WTC11 (cell line): Measurements from ENCODE around the gene PDCD1. TPM values are rescaled to one million over a fixed set of nuclear protein-coding genes. Genes with fewer than 3 reads are reported as not detected.
"Not testable (repeated sequence)": the region's sequence is repeated elsewhere in the genome, so short reads cannot be mapped to it uniquely, and the experiment has no call there.

Experiments used
- ATAC-seq: fragments of 200-7000 bp; cut with Tn5 transposase; 2 replicates; pipeline ENCODE4 v1.10.0; 2021; ENCODE audit warnings: mild to moderate bottlenecking, moderate library complexity
- CTCF ChIA-PET: fragments of 300-600 bp; sonication (Branson Sonifier 250); formaldehyde crosslinking; loops from one replicate; lab custom pipeline; 2021; ENCODE audit warnings: antibody characterized with exemption; lab: Charles Lee
- POLR2A ChIA-PET: fragments of 350-600 bp; sonication (Branson Sonifier 250); formaldehyde crosslinking; loops from one replicate; lab custom pipeline; 2021; ENCODE audit warnings: antibody characterized with exemption; lab: Charles Lee
- DNase-seq: peaks from one replicate; pipeline ENCODE4 v3.0.0; 2021; ENCODE audit warnings: low spot score
- H3K27ac Mint-ChIP-seq: 2 replicates; pipeline ENCODE4 v1.8.0; 2021; ENCODE audit warnings: mixed read lengths
- H3K27me3 Mint-ChIP-seq: 2 replicates; pipeline ENCODE4 v1.8.0; 2021; ENCODE audit warnings: low read depth, mild to moderate bottlenecking, moderate library complexity, mixed read lengths
- H3K36me3 Mint-ChIP-seq: 2 replicates; pipeline ENCODE4 v1.8.0; 2021; ENCODE audit warnings: mixed read lengths
- H3K4me1 Mint-ChIP-seq: 2 replicates; pipeline ENCODE4 v1.8.0; 2022; ENCODE audit warnings: mixed read lengths
- H3K4me3 Mint-ChIP-seq: 2 replicates; pipeline ENCODE4 v1.8.0; 2021; ENCODE audit warnings: mild to moderate bottlenecking, moderate library complexity, mixed read lengths
- H3K9me3 Mint-ChIP-seq: 2 replicates; pipeline ENCODE4 v1.8.0; 2021; ENCODE audit warnings: mixed read lengths
- CBFB ChIP-seq: sonication (generic); formaldehyde crosslinking; IDR thresholded peaks from 2 replicates; pipeline ENCODE4 v1.8.1; 2022; ENCODE audit warnings: mild to moderate bottlenecking, low read depth, missing genetic modification reagents
- CREB1 ChIP-seq: sonication (generic); formaldehyde crosslinking; IDR thresholded peaks from 2 replicates; pipeline ENCODE4 v1.8.0; 2023; ENCODE audit warnings: mild to moderate bottlenecking, missing genetic modification reagents
- CREM ChIP-seq: sonication (generic); formaldehyde crosslinking; IDR thresholded peaks from 2 replicates; pipeline ENCODE4 v1.8.1; 2022; ENCODE audit warnings: mild to moderate bottlenecking, missing genetic modification reagents, moderate library complexity
- FOXJ3 ChIP-seq: sonication (generic); formaldehyde crosslinking; IDR thresholded peaks from 2 replicates; pipeline ENCODE4 v1.9.0; 2021; ENCODE audit warnings: missing genetic modification reagents, mild to moderate bottlenecking, borderline replicate concordance
- FOXK1 ChIP-seq: sonication (generic); formaldehyde crosslinking; IDR thresholded peaks from 2 replicates; pipeline ENCODE4 v1.8.0; 2022; ENCODE audit warnings: mild to moderate bottlenecking, moderate library complexity, missing genetic modification reagents
- JAZF1 ChIP-seq: fragments of 250-450 bp; sonication (Bioruptor Pico); IDR thresholded peaks from 2 replicates; pipeline ENCODE4 v1.9.0; 2021; ENCODE audit warnings: moderate library complexity, mild to moderate bottlenecking, inconsistent platforms
- SMAD4 ChIP-seq: sonication (generic); formaldehyde crosslinking; IDR thresholded peaks from 2 replicates; pipeline ENCODE4 v1.8.0; 2022; ENCODE audit warnings: mild to moderate bottlenecking, missing genetic modification reagents
- ZNF219 ChIP-seq: sonication (generic); formaldehyde crosslinking; IDR thresholded peaks from 2 replicates; pipeline ENCODE4 v1.8.0; 2023; ENCODE audit warnings: missing genetic modification reagents, mild to moderate bottlenecking, borderline replicate concordance
- ZNF423 ChIP-seq: fragments of 250-450 bp; sonication (Bioruptor Pico); IDR thresholded peaks from 2 replicates; pipeline ENCODE4 v2.1.2; 2022; ENCODE audit warnings: mild to moderate bottlenecking, moderate library complexity
- total RNA-seq: library from RNA; stranded (reverse); gene quantifications from 3 replicates; pipeline ENCODE4 v1.2.3, GENCODE V29; 2021
- TF ChIP-seq, protein P1 (sequence below): sonication (generic); formaldehyde crosslinking; IDR thresholded peaks from 2 replicates; pipeline ENCODE4 v1.8.1; 2023; ENCODE audit warnings: mild to moderate bottlenecking, missing genetic modification reagents
- TF ChIP-seq, protein P2 (sequence below): sonication (generic); formaldehyde crosslinking; IDR thresholded peaks from 2 replicates; pipeline ENCODE4 v1.8.0; 2022; ENCODE audit warnings: mild to moderate bottlenecking, missing genetic modification reagents
- TF ChIP-seq, protein P3 (sequence below): sonication (generic); formaldehyde crosslinking; IDR thresholded peaks from 2 replicates; pipeline ENCODE4 v1.8.1; 2022; ENCODE audit warnings: missing genetic modification reagents, borderline replicate concordance
- TF ChIP-seq, protein P4 (sequence below): fragments of 200-600 bp; IDR thresholded peaks from 2 replicates; pipeline ENCODE4 v1.8.0; 2022; ENCODE audit warnings: antibody characterized with exemption
- TF ChIP-seq, protein P5 (sequence below): sonication (generic); formaldehyde crosslinking; IDR thresholded peaks from 2 replicates; pipeline ENCODE4 v1.8.0; 2022; ENCODE audit warnings: mild to moderate bottlenecking, missing genetic modification reagents
- TF ChIP-seq, protein P6 (sequence below): fragments of 250-450 bp; sonication (Bioruptor Pico); IDR thresholded peaks from 2 replicates; pipeline ENCODE4 v2.1.2; 2022; ENCODE audit warnings: mild to moderate bottlenecking, moderate library complexity

Gene PDCD1
- total RNA-seq, 1 experiment from 2014 or later, result 0.52 TPM

DNA sequence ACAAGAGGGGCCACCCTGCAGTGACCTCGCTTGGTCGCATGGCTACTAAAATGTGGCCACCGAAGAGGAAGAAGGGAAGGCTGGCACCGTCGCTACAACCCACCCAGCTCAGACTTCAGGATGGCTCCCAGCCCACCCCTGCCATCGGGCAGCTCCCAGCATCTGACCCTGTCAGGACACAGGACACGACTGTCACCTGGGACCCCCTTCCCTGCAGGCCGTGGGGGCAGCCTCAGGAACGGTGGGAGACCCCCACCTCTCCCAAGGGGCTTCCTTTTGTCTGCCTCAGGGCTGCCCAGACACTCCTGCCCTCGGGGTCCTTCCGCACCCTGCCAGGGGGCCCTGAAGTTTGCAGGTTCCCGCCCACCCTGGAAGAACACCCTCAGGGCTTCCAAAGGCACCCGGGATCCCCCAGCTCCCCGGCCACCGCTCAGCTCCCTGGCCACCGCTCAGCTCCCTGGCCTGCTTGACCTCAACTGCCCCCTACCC is 18.5 kb upstream of the PDCD1 start:
- ATAC-seq, result no peak
- Mint-ChIP-seq H3K36me3 (peaks cover 6% of the 10 kb centered on the region), H3K27ac (no peak overlapping the region), H3K4me1 (peaks cover 10% of the 10 kb centered on the region)
- TF ChIP-seq, protein P1, sequence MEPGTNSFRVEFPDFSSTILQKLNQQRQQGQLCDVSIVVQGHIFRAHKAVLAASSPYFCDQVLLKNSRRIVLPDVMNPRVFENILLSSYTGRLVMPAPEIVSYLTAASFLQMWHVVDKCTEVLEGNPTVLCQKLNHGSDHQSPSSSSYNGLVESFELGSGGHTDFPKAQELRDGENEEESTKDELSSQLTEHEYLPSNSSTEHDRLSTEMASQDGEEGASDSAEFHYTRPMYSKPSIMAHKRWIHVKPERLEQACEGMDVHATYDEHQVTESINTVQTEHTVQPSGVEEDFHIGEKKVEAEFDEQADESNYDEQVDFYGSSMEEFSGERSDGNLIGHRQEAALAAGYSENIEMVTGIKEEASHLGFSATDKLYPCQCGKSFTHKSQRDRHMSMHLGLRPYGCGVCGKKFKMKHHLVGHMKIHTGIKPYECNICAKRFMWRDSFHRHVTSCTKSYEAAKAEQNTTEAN (CRISPR knock-in tag), result no peak
- no peak for TF ChIP-seq FOXJ3 (CRISPR knock-in tag)
- TF ChIP-seq CREB1 (CRISPR knock-in tag), result no peak
- no peak for TF ChIP-seq CBFB (CRISPR knock-in tag)
- TF ChIP-seq, all 79 proteins: peak for 0
- POLR2A ChIA-PET, result interaction anchor here (0.6 kb wide), 1 partner anchor 178 kb away, joined by 3 read pairs; no protein-coding TSS in a partner anchor
- DNase-seq, result no peak
- CTCF ChIA-PET, result interaction anchor here (0.6 to 3.4 kb wide), 5 partner anchors 9 to 175 kb away, joined by 3 to 17 read pairs (median 4); partner anchors contain the start of genes D2HGDH and ING5
- Mint-ChIP-seq H3K4me3 (no peak overlapping the region), H3K9me3 (peaks cover 6% of the 10 kb centered on the region), H3K27me3 (peaks cover 6% of the 10 kb centered on the region)

DNA sequence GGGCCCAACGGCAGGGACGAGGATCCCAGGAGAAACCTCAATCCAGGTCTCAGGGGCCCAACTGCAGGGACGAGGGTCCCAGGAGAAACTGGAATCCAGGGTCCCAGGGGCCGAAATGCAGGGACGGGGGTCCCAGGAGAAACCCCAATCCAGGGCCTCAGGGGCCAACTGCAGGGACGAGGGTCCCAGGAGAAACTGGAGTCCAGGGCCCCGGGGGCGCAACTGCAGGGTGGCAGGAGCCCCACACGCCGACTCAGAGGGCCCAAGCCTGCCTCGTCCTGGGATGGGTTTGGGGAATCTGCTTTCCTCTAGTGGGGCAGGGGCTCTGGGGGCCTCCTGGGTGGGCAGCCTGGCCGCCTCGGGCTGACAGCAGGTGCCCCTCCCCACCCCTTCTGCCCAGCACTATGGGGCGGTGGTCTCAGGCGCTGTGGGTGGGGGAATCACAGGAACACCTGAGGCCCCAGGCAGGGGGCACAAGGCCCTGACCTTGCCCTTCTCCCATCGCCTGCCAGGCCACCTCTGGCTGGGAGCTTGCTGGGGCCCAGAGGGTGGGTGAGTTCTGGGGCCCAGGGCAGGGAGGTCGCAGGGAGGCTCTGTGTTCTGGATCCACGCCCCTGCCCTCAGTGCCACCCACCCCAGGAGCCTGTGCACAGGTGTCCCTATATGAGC is 18.0 kb upstream of the PDCD1 start:
- peaks cover 6% of the 10 kb centered on the region for H3K27me3 Mint-ChIP-seq

DNA sequence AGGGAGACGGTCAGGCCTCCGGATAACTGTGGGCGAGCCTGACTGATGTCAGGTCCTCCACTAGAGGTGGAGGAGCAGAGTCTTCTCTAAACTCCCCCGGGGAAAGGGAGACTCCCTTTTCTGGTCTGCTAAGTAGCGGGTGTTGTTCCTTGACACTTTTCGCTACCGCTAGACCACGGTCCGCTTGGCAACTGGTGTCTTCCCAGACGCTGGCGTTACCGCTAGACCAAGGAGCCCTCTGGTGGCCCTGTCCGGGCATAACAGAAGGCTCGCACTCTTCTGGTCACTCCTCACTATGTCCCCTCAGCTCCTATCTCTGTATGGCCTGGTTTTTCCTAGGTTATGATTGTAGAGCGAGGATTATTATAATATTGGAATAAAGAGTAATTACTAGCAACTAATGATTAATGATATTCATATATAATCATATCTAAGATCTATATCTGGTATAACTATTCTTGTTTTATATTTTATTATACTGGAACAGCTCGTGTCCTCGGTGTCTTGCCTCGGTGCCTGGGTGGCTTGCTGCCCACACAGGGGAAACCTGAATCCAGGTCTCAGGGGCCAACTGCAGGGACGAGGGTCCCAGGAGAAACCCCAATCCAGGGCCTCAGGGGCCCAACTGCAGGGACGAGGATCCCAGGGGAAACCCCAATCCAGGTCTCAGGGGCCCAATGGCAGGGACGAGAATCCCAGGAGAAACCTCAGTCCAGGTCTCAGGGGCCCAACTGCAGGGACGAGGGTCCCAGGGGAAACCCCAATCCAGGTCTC is 17.2 kb upstream of the PDCD1 start:
- ATAC-seq, H3K27ac Mint-ChIP-seq, H3K36me3 Mint-ChIP-seq, H3K27me3 Mint-ChIP-seq, POLR2A ChIA-PET, H3K4me3 Mint-ChIP-seq, H3K4me1 Mint-ChIP-seq, H3K9me3 Mint-ChIP-seq, DNase-seq: not testable (repeated sequence)
- CTCF ChIA-PET, result interaction anchor here (1.1 to 3.4 kb wide), 3 partner anchors 10 to 174 kb away, joined by 3 to 17 read pairs (median 4); partner anchors contain the start of gene ING5

More for the DNA sequence above, 18.0 kb upstream of the PDCD1 start:
- ChIA-PET CTCF (interaction anchor here (0.6 to 3.4 kb wide), 4 partner anchors 9 to 174 kb away, joined by 3 to 17 read pairs (median 4); partner anchors contain the start of genes D2HGDH and ING5), POLR2A (interaction anchor here (0.6 kb wide), 1 partner anchor 177 kb away, joined by 3 read pairs; no protein-coding TSS in a partner anchor)
- H3K4me3 Mint-ChIP-seq, result no peak overlapping the region
- H3K4me1 Mint-ChIP-seq, result peaks cover 6% of the 10 kb centered on the region; the same call in 1 of the 2 replicates
- DNase-seq (no peak), ATAC-seq (no peak)
- peaks cover 6% of the 10 kb centered on the region for H3K36me3 Mint-ChIP-seq
- H3K9me3 Mint-ChIP-seq, result peaks cover 6% of the 10 kb centered on the region
- H3K27ac Mint-ChIP-seq, result no peak overlapping the region
- TF ChIP-seq, protein P2, sequence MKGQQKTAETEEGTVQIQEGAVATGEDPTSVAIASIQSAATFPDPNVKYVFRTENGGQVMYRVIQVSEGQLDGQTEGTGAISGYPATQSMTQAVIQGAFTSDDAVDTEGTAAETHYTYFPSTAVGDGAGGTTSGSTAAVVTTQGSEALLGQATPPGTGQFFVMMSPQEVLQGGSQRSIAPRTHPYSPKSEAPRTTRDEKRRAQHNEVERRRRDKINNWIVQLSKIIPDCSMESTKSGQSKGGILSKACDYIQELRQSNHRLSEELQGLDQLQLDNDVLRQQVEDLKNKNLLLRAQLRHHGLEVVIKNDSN (CRISPR knock-in tag), result no peak
- TF ChIP-seq ZNF423 (CRISPR knock-in tag) (no peak), CREM (no peak), JAZF1 (CRISPR knock-in tag) (no peak), SMAD4 (CRISPR knock-in tag) (no peak), ZNF219 (CRISPR knock-in tag) (no peak), FOXK1 (no peak)
- TF ChIP-seq, protein P3, sequence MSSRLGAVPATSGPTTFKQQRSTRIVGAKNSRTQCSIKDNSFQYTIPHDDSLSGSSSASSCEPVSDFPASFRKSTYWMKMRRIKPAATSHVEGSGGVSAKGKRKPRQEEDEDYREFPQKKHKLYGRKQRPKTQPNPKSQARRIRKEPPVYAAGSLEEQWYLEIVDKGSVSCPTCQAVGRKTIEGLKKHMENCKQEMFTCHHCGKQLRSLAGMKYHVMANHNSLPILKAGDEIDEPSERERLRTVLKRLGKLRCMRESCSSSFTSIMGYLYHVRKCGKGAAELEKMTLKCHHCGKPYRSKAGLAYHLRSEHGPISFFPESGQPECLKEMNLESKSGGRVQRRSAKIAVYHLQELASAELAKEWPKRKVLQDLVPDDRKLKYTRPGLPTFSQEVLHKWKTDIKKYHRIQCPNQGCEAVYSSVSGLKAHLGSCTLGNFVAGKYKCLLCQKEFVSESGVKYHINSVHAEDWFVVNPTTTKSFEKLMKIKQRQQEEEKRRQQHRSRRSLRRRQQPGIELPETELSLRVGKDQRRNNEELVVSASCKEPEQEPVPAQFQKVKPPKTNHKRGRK, result no peak
- TF ChIP-seq, protein P4, sequence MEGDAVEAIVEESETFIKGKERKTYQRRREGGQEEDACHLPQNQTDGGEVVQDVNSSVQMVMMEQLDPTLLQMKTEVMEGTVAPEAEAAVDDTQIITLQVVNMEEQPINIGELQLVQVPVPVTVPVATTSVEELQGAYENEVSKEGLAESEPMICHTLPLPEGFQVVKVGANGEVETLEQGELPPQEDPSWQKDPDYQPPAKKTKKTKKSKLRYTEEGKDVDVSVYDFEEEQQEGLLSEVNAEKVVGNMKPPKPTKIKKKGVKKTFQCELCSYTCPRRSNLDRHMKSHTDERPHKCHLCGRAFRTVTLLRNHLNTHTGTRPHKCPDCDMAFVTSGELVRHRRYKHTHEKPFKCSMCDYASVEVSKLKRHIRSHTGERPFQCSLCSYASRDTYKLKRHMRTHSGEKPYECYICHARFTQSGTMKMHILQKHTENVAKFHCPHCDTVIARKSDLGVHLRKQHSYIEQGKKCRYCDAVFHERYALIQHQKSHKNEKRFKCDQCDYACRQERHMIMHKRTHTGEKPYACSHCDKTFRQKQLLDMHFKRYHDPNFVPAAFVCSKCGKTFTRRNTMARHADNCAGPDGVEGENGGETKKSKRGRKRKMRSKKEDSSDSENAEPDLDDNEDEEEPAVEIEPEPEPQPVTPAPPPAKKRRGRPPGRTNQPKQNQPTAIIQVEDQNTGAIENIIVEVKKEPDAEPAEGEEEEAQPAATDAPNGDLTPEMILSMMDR, result no peak
- TF ChIP-seq, protein P5, sequence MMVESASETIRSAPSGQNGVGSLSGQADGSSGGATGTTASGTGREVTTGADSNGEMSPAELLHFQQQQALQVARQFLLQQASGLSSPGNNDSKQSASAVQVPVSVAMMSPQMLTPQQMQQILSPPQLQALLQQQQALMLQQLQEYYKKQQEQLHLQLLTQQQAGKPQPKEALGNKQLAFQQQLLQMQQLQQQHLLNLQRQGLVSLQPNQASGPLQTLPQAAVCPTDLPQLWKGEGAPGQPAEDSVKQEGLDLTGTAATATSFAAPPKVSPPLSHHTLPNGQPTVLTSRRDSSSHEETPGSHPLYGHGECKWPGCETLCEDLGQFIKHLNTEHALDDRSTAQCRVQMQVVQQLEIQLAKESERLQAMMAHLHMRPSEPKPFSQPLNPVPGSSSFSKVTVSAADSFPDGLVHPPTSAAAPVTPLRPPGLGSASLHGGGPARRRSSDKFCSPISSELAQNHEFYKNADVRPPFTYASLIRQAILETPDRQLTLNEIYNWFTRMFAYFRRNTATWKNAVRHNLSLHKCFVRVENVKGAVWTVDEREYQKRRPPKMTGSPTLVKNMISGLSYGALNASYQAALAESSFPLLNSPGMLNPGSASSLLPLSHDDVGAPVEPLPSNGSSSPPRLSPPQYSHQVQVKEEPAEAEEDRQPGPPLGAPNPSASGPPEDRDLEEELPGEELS (CRISPR knock-in tag), result no peak
- TF ChIP-seq, protein P6, sequence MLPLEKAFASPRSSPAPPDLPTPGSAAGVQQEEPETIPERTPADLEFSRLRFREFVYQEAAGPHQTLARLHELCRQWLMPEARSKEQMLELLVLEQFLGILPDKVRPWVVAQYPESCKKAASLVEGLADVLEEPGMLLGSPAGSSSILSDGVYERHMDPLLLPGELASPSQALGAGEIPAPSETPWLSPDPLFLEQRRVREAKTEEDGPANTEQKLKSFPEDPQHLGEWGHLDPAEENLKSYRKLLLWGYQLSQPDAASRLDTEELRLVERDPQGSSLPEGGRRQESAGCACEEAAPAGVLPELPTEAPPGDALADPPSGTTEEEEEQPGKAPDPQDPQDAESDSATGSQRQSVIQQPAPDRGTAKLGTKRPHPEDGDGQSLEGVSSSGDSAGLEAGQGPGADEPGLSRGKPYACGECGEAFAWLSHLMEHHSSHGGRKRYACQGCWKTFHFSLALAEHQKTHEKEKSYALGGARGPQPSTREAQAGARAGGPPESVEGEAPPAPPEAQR (CRISPR knock-in tag), result no peak
